ENCODE data around the gene GGA3. TPM values are rescaled to one million over a fixed set of nuclear protein-coding genes. Genes with fewer than 3 reads are reported as not detected.
"Not testable (repeated sequence)": the region's sequence is repeated elsewhere in the genome, so short reads cannot be mapped to it uniquely, and the experiment has no call there.

The GGA3 gene
- total and polyA plus RNA-seq, 7 experiments from 2014 or later, result 13.2 to 128 (median 81.9) TPM

DNA sequence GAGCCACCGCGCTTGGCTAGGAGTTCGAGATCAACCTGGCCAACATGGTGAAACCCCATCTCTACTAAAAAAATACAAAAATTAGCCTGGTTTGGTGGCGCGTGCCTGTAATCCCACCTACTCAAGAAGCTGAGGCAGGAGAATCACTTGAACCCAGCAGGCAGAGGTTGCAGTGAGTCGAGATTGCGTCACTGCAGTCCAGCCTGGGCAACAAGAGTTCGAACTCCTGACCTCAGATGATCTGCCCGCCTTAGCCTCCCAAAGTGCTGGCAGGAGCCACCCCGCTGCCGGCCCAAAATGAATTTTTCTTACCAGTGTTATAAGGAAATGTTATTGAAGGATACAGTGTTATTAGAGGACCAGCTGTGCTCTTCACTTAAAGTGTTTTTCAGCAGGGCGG is 53.6 kb downstream of the GGA3 start:
- Mint-ChIP-seq H3K27ac (peak overlapping the region in 4 of 9 donors; percentile 5 to 63 (median 20)), H3K27me3 (no peaks in the 10 kb centered on the region), H3K9me3 (peaks cover 0 to 2% (median 0%) of the 10 kb centered on the region in 11 donors), H3K36me3 (peaks cover 5 to 18% (median 10%) of the 10 kb centered on the region in 5 donors), H3K4me1 (peaks cover 10 to 41% (median 20%) of the 10 kb centered on the region in 7 donors), H3K4me3 (peak overlapping the region in 9 of 10 donors; percentile 23 to 94 (median 54))
- ChIA-PET POLR2A (interaction anchor here (0.6 to 2.3 kb wide), 2 partner anchors 24 to 96 kb away, joined by 3 to 14 read pairs; partner anchors contain the start of gene SUMO2), CTCF (interaction anchor here (1.4 kb wide), 1 partner anchor 246 kb away, joined by 4 read pairs; no protein-coding TSS in a partner anchor)
- Histone ChIP-seq H3K36me3 (ENCODE audit: control insufficient read depth in 2 of 3, insufficient read depth in 3 of 3, low read length in 3 of 3) (peaks cover 8 to 51% (median 8%) of the 10 kb centered on the region in 3 experiments), H3K27me3 (ENCODE audit: control insufficient read depth in 2 of 2, insufficient read depth in 2 of 2, low read length in 2 of 2) (no peaks in the 10 kb centered on the region), H3K4me1 (ENCODE audit: control insufficient read depth in 2 of 2, insufficient read depth in 2 of 2, low read length in 2 of 2) (peaks cover 0 to 5% of the 10 kb centered on the region in 2 donors), H3K4me3 (ENCODE audit: low read length) (no peak overlapping the region), H3K27ac (ENCODE audit: low read depth, low read length) (no peak overlapping the region), H3K9me3 (ENCODE audit: control insufficient read depth in 2 of 3, low read length in 3 of 3) (no peaks in the 10 kb centered on the region)
- DNase-seq (no peak), ATAC-seq (no peak)
- intact Hi-C loops (cut with micrococcal nuclease), result no loop called here

GRCh38 chr17:75207050-75207407 is 54.4 kb downstream of the GGA3 start:
- intact Hi-C loops (cut with micrococcal nuclease); H3K9me3 ChIP-seq (ENCODE audit: control insufficient read depth in 2 of 3, low read length in 3 of 3); H3K4me3 ChIP-seq (ENCODE audit: low read length); DNase-seq; ATAC-seq; H3K27me3 Mint-ChIP-seq; H3K27me3 ChIP-seq (ENCODE audit: control insufficient read depth in 2 of 2, insufficient read depth in 2 of 2, low read length in 2 of 2); H3K4me1 ChIP-seq (ENCODE audit: control insufficient read depth in 2 of 2, insufficient read depth in 2 of 2, low read length in 2 of 2); H3K9me3 Mint-ChIP-seq: not testable (repeated sequence)
- Mint-ChIP-seq H3K4me3 (peak overlapping the region; percentile 58 to 98 (median 96)), H3K36me3 (peaks cover 5 to 18% (median 10%) of the 10 kb centered on the region in 5 donors), H3K4me1 (peaks cover 10 to 41% (median 20%) of the 10 kb centered on the region in 7 donors), H3K27ac (peak overlapping the region in 5 of 9 donors; percentile 5 to 99 (median 94))
- peaks cover 1 to 44% (median 4%) of the 10 kb centered on the region in 3 experiments for H3K36me3 ChIP-seq (ENCODE audit: control insufficient read depth in 2 of 3, insufficient read depth in 3 of 3, low read length in 3 of 3)
- ChIA-PET CTCF (interaction anchor here (0.6 to 1.4 kb wide), 4 partner anchors 9 to 752 kb away, joined by 3 to 4 read pairs (median 3); no protein-coding TSS in a partner anchor), POLR2A (interaction anchor here (0.6 to 2.3 kb wide), 4 partner anchors 11 to 54 kb away, joined by 3 to 14 read pairs (median 8); partner anchors contain the start of genes GGA3, MRPS7 and SUMO2)
- peak overlapping the region; percentile 21 for H3K27ac ChIP-seq (ENCODE audit: low read depth, low read length)

DNA sequence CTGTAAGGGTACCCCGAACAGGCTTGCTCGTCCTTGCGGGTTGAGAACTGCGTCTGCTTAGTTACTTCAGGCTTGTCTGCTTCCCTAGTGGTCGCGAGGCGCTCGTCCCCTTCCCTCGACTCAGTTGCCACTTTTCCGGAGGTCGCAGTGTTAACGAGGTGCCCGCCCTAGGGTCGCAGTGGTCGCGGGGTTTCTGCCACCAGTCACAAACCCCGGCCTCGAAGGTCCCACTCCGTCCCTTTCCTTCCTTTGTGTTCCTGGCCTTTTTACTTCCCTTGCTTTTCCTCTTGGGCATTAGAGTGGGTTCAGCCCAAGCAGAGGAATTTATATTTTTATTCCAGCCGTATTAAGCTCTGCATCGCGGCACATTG is 55.6 kb downstream of the GGA3 start:
- ATAC-seq (no peak), DNase-seq (no peak)
- Histone ChIP-seq H3K36me3 (ENCODE audit: control insufficient read depth in 2 of 3, insufficient read depth in 3 of 3, low read length in 3 of 3) (peaks cover 0 to 36% (median 0%) of the 10 kb centered on the region in 3 experiments), H3K27ac (ENCODE audit: low read depth, low read length) (peak overlapping the region; percentile 95), H3K4me3 (ENCODE audit: low read length) (peak overlapping the region; percentile 82), H3K27me3 (ENCODE audit: control insufficient read depth in 2 of 2, insufficient read depth in 2 of 2, low read length in 2 of 2) (no peaks in the 10 kb centered on the region), H3K9me3 (ENCODE audit: control insufficient read depth in 2 of 3, low read length in 3 of 3) (no peaks in the 10 kb centered on the region), H3K4me1 (ENCODE audit: control insufficient read depth in 2 of 2, insufficient read depth in 2 of 2, low read length in 2 of 2) (peaks cover 0 to 5% of the 10 kb centered on the region in 2 donors)
- peaks cover 4 to 13% (median 5%) of the 10 kb centered on the region in 5 donors for H3K36me3 Mint-ChIP-seq
- H3K9me3 Mint-ChIP-seq, result peaks cover 0 to 2% (median 0%) of the 10 kb centered on the region in 11 donors
- POLR2A ChIA-PET, result interaction anchor here (0.5 to 2.3 kb wide), 10 partner anchors 12 to 332 kb away, joined by 3 to 14 read pairs (median 4); partner anchors contain the start of genes ARMC7, GGA3, MRPS7 and SLC25A19
- intact Hi-C loops (cut with micrococcal nuclease), result loop anchor here (1.0 kb wide), 5 partner anchors 22 to 200 kb away; partner anchors contain the start of genes GGA3 (in 2 of the 2), MRPS7 (in 2 of the 2), ARMC7 (in 1 of the 2) and GRB2 (in 1 of the 2)
- CTCF ChIA-PET, result interaction anchor here (0.7 to 7.5 kb wide), 2 partner anchors 19 to 92 kb away, joined by 3 to 136 read pairs; partner anchors contain the start of gene ARMC7
- H3K27me3 Mint-ChIP-seq, result no peaks in the 10 kb centered on the region
- H3K4me1 Mint-ChIP-seq, result peaks cover 12 to 47% (median 26%) of the 10 kb centered on the region in 7 donors
- peak overlapping the region; percentile 94 to 100 (median 99) for H3K27ac Mint-ChIP-seq
- H3K4me3 Mint-ChIP-seq, result peak overlapping the region; percentile 91 to 98 (median 96)

- H3K27me3 ChIP-seq (ENCODE audit: control insufficient read depth in 2 of 2, insufficient read depth in 2 of 2, low read length in 2 of 2), result no peaks in the 10 kb centered on the region
- CTCF ChIA-PET, result interaction anchor here (0.7 to 7.5 kb wide), 5 partner anchors 17 to 132 kb away, joined by 3 to 136 read pairs (median 3); partner anchors contain the start of gene ARMC7
- Mint-ChIP-seq H3K4me3 (peak within 1 kb of the TSS; percentile 91 to 98 (median 96)), H3K36me3 (peaks cover 4 to 10% (median 5%) of the 10 kb centered on the region in 5 donors), H3K4me1 (peaks cover 12 to 47% (median 26%) of the 10 kb centered on the region in 7 donors), H3K27ac (peak within 1 kb of the TSS; percentile 94 to 100 (median 99)), H3K9me3 (peaks cover 0 to 2% (median 0%) of the 10 kb centered on the region in 11 donors), H3K27me3 (no peaks in the 10 kb centered on the region)
- H3K4me3 ChIP-seq (ENCODE audit: low read length), result peak within 1 kb of the TSS; percentile 82
- intact Hi-C loops (cut with micrococcal nuclease), result loop anchor here (1.0 kb wide), 5 partner anchors 22 to 200 kb away; partner anchors contain the start of genes GGA3 (in 2 of the 2), MRPS7 (in 2 of the 2), ARMC7 (in 1 of the 2) and GRB2 (in 1 of the 2)
- H3K27ac ChIP-seq (ENCODE audit: low read depth, low read length), result peak within 1 kb of the TSS; percentile 95
- POLR2A ChIA-PET, result interaction anchor here (0.5 to 2.3 kb wide), 13 partner anchors 17 to 332 kb away, joined by 3 to 14 read pairs (median 3); partner anchors contain the start of genes ARMC7, GGA3, MRPS7 and SLC25A19
- no peaks in the 10 kb centered on the region for H3K9me3 ChIP-seq (ENCODE audit: control insufficient read depth in 2 of 3, low read length in 3 of 3)
- H3K4me1 ChIP-seq (ENCODE audit: control insufficient read depth in 2 of 2, insufficient read depth in 2 of 2, low read length in 2 of 2), result peaks cover 0 to 5% of the 10 kb centered on the region in 2 donors
- ATAC-seq (peak; percentile 96), DNase-seq (peak; percentile 87 to 97 (median 93))
- H3K36me3 ChIP-seq (ENCODE audit: control insufficient read depth in 2 of 3, insufficient read depth in 3 of 3, low read length in 3 of 3), result peaks cover 0 to 31% (median 0%) of the 10 kb centered on the region in 3 experiments
These were observed 56.2 kb downstream of the GGA3 start, which contains the start of gene NUP85 for GRCh38 chr17:75205037-75205792. TSS of gene NUP85 (plus strand) at chr17:75205679. CDS start at chr17:75205762, 83 bp downstream.

DNA sequence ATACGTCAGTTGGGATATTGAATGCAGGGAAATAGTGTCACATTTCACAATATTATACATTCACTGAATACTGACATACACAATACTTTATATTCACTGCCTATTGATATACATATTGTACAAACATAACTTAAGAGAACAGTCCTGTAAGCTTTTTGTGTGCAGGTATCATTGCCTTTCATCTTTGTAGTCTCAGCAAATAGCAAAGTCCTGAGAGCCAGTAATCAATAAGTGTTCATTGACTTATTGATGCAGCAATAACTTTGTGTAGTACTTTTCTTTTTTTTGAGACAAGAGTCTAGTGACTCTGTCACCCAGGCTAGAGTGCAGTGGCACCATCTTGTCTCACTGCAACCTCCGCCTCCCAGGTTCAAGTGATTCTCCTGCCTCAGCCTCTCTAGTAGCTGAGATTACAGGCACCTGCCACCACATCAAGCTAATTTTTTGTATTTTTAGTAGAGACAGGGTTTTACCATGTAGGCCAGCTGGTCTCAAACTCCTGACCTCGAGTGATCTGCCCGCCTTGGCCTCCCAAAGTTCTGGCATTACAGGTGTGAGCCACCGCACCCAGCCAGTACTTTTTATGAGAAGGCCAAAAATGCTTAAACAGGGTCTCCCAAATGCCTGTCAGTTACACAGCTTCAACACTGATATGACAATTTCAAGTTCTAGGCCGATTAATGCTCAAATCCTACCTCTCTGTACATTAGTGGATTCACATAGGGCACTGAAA is 61.4 kb downstream of the GGA3 start:
- Histone ChIP-seq H3K4me3 (ENCODE audit: low read length) (no peak overlapping the region), H3K4me1 (ENCODE audit: control insufficient read depth in 2 of 2, insufficient read depth in 2 of 2, low read length in 2 of 2) (no peaks in the 10 kb centered on the region), H3K9me3 (ENCODE audit: control insufficient read depth in 2 of 3, low read length in 3 of 3) (no peaks in the 10 kb centered on the region), H3K27me3 (ENCODE audit: control insufficient read depth in 2 of 2, insufficient read depth in 2 of 2, low read length in 2 of 2) (no peaks in the 10 kb centered on the region), H3K36me3 (ENCODE audit: control insufficient read depth in 2 of 3, insufficient read depth in 3 of 3, low read length in 3 of 3) (peaks cover 0 to 2% (median 0%) of the 10 kb centered on the region in 3 experiments), H3K27ac (ENCODE audit: low read depth, low read length) (no peak overlapping the region)
- Mint-ChIP-seq H3K27ac (no peak overlapping the region), H3K36me3 (no peaks in the 10 kb centered on the region), H3K27me3 (no peaks in the 10 kb centered on the region), H3K4me1 (peaks cover 4 to 12% (median 8%) of the 10 kb centered on the region in 7 donors), H3K4me3 (no peak overlapping the region), H3K9me3 (no peaks in the 10 kb centered on the region)
- ChIA-PET CTCF (interaction anchor here (0.6 to 7.5 kb wide), 13 partner anchors 9 to 238 kb away, joined by 3 to 136 read pairs (median 4); partner anchors contain the start of genes ARMC7 and MRPL58), POLR2A (interaction anchor here (0.6 to 1.0 kb wide), 2 partner anchors 90 to 142 kb away, joined by 3 to 4 read pairs; partner anchors contain the start of gene ARMC7)
- ATAC-seq (no peak), DNase-seq (no peak)
- intact Hi-C loops (cut with micrococcal nuclease), result loop anchor here in 1 of 2 donors (2.0 kb wide), 1 partner anchor 213 kb away; no protein-coding TSS in a partner anchor
